Amniotic epithelial cell (primary cell): ENCODE data around the gene BORCS5.
A peak's percentile ranks its signal among the peaks of the same experiment; 100 is the strongest.

ENCODE experiments used
- DNase-seq: peaks from one replicate; pipeline ENCODE4 v3.0.0-alpha.2; 2010; ENCODE audit warnings: low read depth

Gene BORCS5

GRCh38 chr12:12433203-12433731 is 76.4 kb downstream of the BORCS5 start:
- DNase-seq, result no peak

DNA sequence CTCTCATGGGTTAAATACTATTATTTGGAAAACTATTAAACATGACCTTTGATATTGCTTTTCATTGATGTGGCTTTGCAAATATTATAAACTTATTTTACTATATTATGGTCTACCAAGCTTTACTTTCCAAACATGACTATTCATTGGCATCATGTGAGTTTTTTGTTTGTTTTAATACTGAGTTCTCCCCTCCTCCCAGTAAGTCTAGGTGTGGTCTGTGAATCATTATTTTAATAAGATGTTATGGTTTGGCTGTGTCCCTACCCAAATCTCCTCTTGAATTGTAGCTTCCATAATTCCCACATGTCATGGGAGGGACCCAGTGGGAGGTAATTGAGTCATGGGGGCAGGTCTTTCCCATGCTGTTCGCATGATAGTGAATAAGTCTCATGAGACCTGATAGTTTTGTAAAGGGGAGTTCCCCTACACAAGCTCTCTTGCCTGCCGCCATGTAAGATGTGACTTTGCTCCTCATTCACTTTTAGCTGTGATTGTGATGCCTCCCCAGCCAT is 80.0 kb downstream of the BORCS5 start:
- DNase-seq, result no peak

DNA sequence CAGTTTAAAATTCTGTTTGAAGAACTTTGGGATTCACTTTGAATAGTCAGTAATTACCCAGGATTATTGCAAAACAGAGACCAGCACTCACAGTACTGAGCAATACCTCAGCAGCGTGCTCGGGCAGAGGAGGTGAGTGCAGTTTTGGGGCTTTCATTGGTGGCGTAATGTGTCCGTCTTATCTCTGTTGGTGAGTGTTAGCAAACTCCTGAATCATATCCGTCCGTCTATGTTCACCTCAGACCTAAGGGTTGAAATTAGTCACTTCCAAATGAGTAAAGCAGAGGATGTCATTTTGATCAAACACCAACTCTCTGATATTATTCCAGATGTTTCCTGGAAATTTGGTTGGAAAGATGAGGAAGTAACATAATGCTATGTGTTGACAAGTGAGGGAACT is 82.8 kb downstream of the BORCS5 start:
- DNase-seq, result peak; percentile 98

- no peak for DNase-seq
These were observed 84.0 kb downstream of the BORCS5 start for GRCh38 chr12:12440784-12441428.

GRCh38 chr12:12441429-12441807 is 84.5 kb downstream of the BORCS5 start:
- no peak for DNase-seq

DNA sequence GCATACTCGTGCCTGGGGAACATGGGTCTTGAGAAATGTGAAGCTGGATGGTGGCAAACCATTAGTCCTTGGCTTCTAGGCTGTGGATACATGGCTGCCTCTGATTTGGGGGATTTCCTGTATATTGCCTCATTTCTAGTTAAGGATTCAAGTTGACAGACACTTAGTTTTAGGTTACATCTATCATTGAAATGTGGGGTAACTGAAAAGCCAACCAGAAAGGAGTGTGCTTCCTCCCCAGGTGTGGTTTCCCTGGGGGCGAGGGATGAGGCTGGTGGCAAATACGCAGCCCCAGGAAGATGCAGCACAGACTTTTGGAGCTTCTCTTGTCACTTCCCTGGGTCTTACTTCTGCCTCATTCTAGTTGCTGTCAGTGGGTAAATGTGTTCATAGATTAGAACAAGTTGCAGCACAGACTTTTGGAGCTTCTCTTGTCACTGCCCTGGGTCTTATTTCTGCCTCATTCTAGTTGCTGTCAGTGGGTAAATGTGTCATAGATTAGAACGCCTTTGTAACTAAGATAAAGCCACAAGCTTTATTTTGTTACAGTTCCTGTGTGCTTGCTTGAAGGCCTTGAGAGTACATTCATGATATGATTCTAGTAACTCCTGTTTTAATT is 85.1 kb downstream of the BORCS5 start:
- DNase-seq, result peak; percentile 63

DNA sequence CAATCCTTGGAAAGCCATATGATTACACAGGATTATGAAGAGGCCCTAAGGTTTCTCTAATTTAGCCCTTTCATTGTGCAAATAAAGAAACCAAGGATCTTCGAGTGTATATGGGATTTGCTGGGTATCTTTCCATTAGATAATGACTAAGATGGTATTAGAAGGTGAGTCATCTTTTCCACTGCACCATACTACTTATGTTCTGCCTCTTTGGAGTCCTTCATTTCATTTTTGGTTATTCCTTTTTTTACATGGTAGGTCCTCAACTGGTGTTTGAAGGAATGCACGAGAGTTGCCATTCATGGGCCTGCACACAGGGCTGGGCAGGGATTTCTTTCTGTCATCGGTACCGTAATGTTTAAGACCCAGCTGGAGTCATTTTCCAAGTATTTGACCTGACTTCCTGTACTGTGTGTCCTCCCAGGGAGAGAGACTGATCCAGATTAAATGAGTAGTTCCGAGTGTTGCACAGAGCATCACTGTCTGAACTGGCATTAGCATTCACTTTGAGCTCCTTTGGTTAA is 85.7 kb downstream of the BORCS5 start:
- peak; percentile 63 for DNase-seq

DNA sequence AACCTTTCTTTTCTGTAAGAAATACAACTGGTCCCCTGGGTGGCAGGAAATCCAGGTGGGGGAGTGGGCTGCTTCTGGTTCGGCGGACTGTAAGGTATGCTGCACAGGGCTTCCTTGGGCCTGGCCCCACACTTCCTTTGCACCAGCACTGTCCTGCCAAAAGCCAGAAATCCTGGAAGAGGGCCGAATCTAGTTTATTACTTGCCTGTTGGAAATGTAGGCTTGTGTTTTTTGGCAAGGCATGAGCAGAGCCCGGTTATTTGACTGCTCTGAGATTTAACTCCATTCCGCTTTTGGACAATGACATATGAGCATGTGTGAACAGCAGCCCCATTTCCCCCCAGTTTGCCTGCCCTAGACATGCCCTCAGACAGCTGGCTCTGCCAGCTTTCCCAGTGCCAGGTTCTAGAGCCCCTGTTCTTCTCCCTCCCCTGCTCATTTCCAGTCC is 86.6 kb downstream of the BORCS5 start:
- DNase-seq, result no peak

DNA sequence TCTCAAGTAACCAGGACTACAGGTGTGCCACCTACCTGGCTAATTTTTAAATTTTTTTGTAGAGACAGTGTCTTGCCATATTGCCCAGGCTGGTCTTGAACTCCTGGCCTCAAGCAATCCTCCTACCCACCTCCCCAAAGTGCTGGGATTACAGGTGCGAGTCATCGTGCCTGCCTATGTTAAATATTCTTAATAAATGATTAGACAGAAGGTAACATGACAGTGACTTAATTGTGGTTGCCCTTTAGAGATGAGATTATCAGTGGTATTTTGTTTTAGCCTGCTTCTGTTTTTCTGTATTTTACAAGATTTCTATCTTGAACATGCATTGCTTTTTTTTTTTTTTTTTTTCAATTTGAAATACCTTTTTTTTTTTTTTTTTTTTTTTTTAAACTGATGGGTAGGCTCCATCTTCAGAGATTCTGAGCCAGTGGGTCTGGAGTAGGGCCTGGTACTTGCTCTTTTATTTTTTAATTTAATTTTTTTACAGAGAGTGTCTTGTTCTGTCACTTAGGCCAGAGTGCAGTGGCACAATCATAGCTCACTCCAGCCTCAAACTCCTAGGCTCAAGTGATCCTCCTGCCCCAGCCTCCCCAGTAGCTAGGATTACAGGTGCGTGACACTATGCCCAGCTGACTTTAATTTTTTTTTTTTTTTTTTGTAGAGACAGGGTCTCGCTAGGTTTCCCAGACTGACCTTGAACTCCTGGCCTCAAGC is 88.4 kb downstream of the BORCS5 start:
- no peak for DNase-seq

DNA sequence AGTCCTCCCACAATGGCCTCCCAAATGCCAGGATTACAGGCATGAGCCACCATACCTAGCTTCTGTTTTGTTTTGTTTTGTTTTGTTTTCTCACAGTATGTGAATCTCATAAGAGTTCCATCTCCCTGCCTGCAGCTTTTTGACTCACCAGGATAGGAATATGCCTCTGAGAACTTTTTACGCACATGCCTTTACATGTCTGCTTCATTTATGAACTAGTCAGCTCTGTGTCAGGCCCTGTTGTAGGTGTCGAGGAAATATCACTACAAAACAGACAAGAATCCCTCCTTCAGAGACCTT is 89.0 kb downstream of the BORCS5 start:
- DNase-seq, result no peak

DNA sequence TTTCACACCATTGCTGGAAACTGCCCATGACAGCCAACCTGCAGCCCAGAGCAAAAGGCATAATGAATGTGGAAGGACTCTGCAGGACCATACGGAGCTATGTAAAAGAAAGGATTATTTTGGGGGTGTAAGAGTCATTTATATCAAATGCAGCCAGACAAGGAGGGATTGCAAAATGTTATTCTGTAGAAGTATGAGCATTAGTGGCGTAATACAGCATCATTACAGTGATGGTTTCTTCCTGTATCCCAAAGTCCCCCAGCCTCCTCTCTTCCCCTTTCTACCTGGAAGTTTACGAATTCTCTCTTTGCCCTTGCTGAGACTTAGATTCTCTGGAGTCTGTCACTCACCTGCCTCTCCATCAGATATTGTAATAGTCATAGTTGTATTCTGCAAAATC is 89.9 kb downstream of the BORCS5 start:
- DNase-seq, result no peak

GRCh38 chr12:12447236-12447635 is 90.4 kb downstream of the BORCS5 start:
- DNase-seq, result no peak

DNA sequence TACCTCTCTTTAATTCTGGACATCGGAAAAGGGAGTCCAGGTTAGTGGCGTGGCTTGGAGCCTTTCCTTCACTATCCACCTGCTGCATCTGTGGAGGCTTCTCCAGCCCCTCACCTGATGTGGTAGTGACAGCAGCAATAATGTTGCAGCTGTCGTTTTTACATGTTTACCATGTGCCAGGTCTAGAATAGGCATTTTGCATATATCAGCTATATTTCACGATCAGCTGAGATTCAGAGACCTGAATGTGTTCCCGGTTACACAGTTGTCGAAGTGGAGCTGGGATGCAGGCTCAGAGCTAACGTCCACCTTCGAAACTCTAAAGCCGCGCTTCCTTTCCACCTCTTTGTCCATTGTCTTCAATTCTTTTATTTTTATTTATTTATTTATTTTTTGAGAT is 91.0 kb downstream of the BORCS5 start:
- no peak for DNase-seq

DNA sequence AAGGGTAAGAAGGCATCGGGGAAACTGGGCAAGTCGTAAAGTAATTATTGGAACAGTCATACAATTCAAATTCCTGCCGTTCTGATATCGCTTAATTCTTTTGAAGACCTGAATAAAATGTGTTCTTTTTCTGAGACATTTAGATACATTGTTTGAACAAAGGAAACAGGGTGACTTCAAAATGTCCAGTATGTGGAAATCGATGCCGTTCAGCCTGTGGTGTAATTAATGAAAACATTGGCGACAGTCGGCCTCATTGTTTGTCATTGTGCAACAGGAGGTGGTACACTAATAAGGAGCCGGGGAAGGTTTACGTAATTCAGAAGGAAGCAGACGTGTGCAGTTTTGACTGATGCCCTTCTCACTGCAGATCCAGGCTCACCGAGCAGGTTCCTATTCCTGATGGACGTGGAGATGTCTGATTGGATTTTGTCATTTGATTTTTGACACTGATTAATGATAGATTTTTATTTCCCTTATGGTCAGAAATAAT is 92.7 kb downstream of the BORCS5 start:
- peak; percentile 62 for DNase-seq

GRCh38 chr12:12450043-12450471 is 93.2 kb downstream of the BORCS5 start:
- DNase-seq, result no peak

DNA sequence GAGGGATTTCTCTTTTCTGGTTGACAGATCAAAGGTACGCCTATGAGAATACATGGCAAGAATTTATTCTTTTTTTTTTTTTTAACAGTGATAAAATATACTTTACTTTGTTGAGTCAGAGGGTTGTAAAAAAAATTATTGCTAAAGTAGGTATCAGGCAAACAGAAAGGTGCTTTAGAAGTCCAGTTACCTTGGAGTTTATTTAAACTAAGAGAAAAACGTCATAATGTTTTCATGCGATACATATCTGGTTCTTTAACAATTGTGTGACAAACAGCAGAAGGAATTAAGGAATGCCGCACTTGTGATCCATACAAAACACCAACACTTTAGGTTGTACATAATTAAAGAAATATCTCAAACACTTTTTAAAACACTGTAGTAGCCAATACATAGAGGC is 94.2 kb downstream of the BORCS5 start:
- no peak for DNase-seq

- DNase-seq, result no peak
These were observed 95.5 kb downstream of the BORCS5 start for GRCh38 chr12:12452326-12452902.

DNA sequence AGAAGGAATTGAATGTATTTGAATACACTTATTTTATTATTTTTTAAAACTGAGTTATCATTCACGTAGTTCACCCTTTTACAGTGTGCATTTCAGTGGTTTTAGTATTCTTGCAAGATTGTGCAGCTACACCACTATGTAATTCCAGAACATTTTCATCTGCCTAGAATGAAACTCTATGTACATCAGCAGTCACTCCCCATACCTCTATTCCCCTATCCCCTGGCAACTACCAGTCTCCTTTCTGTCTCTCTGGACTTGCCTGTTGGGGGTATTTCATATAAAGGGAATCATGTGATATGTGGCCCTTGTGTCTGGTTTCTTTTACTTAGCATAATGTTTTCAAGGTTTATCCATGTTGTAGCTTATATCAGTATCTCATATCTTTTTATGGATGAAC is 96.8 kb downstream of the BORCS5 start:
- DNase-seq, result no peak

GRCh38 chr12:12454315-12454714 is 97.4 kb downstream of the BORCS5 start:
- DNase-seq, result no peak

DNA sequence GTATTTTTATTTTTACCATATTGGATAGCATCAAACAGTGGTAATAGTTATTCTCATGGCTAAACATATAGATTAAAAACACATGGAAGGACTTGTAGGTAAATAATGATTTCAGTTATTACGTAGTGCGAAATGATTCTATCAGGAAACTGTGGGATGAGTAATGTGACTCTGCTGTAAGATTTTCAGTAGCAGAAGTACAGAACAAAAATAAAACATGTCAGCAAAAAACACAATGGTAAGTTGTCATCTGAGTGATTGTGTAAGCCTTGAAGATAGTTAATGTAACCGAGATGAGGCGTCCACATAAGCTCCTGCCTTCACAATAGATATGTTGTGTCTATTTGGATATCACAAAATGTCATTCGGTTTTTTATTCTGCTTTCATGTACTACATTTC is 99.8 kb downstream of the BORCS5 start:
- DNase-seq, result peak; percentile 51

DNA sequence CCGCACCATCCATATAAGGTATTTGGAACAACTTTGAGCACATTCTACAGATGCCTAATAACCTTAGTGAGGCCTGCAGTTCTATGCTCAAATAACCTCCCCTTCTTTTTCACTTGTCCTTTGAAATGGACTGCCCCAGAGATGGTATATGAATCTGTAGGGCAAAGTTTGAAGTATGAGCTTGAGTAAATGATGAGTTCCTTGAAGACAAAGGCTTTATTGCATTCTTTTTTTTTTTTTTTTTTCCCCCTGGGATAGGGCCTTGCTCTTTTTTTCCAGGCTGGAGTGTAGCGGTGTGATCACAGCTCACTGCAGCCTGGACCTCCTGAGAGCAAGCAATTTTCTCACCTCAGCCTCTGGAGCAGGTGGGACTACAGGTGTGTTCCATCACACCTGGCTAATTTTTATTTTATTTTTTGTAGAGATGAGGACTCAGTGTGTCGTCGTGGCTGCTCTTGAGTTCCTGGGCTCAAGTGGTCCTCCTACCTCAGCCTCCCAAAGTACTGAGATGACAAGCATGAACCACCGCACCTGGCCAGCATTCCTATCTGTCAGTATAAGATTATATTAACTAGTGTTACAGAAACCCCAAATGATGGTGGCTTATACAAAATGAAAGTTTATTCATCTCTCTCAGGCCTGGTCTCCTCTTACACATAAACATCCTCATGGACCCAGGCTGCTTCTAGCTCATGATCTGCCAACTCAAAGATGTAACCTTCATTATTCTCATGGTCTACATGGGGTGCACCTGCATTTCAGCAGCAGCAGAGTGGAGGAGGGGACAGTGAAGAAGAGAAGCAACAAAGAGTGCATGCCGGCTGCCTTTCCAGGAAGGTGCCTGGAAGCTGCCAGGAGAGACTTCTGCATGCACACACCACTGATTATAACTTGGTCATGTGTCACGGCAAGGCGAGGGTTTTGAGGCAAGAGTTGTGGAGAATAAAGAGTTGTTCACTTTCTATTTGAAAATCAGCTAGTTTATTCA is 104.4 kb downstream of the BORCS5 start:
- no peak for DNase-seq
